Omental fat pad (tissue), 4 donors: ENCODE results near the gene C19orf33. TPM values are rescaled to one million over a fixed set of nuclear protein-coding genes. Genes with fewer than 3 reads are reported as not detected.

Experiments used
- ATAC-seq: fragments of 150-250 bp; one replicate; pipeline ENCODE4 v1.9.1; 2016; ENCODE audit warnings: mild to moderate bottlenecking, moderate library complexity; ENCODE audit not compliant: low FRiP score
- DNase-seq: peaks from one replicate; pipeline ENCODE4 v3.0.0-alpha.2; 2019; ENCODE audit warnings: low spot score
- total RNA-seq, 4 donors: library from RNA; depleted of rRNA; stranded (reverse); fragments of >200 nt; gene quantifications; one replicate each; pipeline ENCODE4 v1.1.0, GENCODE V29; 2016
- TF ChIP-seq, protein P1 (sequence below), 3 donors: fragments of 450-650 bp; IDR thresholded peaks; one replicate each; pipeline ENCODE4 v1.5.1; 2016 to 2017; ENCODE audit warnings: antibody characterized with exemption in 3 of 3, mild to moderate bottlenecking in 3 of 3, moderate library complexity in 2 of 3

C19orf33 gene
- total RNA-seq, 4 donors from 2014 or later: 28.8 to 76.9 (median 47.2) TPM

DNA sequence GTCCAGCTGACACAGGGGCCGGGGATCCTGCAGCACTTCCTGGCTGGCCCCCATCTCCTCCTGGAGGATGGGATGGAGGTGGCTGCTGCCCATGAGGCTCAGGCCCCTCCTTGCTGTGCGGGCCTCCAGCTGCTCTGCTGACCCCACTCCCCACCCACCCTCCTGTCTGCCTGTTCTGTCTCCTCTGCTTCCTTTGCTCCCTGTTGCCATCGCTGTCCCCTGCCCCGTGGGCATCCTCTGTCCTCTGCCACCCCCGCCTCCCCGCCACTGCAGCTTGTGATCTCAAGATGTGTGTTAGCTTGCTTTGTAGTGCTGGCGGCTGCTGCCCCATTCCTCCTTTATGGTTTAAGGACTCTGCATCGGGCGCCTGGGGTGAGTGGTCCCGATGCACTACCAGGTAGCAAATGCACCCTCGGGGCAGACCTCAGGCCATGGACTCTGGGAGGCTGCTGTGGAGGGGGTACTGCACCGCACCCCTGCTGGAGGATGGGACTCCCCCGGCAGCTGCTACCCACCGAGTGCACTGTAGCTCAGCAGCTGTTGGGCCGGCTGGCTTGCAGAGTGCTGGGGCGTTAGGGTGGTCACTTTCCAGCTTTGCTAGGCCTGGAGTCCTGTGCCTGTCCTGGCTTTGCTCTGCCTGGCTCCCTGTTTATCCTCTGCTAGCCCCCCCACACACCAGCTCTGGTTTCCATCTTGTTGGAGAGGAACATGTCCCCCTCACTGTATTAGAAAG, 15.8 kb upstream of the C19orf33 start:
- TF ChIP-seq, protein P1, sequence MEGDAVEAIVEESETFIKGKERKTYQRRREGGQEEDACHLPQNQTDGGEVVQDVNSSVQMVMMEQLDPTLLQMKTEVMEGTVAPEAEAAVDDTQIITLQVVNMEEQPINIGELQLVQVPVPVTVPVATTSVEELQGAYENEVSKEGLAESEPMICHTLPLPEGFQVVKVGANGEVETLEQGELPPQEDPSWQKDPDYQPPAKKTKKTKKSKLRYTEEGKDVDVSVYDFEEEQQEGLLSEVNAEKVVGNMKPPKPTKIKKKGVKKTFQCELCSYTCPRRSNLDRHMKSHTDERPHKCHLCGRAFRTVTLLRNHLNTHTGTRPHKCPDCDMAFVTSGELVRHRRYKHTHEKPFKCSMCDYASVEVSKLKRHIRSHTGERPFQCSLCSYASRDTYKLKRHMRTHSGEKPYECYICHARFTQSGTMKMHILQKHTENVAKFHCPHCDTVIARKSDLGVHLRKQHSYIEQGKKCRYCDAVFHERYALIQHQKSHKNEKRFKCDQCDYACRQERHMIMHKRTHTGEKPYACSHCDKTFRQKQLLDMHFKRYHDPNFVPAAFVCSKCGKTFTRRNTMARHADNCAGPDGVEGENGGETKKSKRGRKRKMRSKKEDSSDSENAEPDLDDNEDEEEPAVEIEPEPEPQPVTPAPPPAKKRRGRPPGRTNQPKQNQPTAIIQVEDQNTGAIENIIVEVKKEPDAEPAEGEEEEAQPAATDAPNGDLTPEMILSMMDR (IDR thresholded peaks at IDR 0.05): no peak
- DNase-seq: no peak
- ATAC-seq: no peak

DNA sequence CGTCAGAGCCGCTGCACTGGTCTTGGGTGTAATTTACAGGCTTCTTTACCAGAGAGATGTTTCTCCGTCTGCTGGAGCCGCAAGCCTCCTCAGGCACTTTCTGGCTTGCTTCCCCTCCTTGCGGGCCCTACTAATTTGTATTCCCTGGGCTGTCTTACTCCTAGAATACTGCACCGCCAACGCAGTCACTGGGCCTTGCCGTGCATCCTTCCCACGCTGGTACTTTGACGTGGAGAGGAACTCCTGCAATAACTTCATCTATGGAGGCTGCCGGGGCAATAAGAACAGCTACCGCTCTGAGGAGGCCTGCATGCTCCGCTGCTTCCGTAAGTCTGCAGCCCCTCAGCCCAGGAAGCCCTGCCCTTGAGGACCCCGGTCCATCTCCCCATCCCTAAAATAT, 14.1 kb upstream of the C19orf33 start:
- DNase-seq (no peak), ATAC-seq (no peak)
- TF ChIP-seq, protein P1 (IDR thresholded peaks at IDR 0.05): no peak

DNA sequence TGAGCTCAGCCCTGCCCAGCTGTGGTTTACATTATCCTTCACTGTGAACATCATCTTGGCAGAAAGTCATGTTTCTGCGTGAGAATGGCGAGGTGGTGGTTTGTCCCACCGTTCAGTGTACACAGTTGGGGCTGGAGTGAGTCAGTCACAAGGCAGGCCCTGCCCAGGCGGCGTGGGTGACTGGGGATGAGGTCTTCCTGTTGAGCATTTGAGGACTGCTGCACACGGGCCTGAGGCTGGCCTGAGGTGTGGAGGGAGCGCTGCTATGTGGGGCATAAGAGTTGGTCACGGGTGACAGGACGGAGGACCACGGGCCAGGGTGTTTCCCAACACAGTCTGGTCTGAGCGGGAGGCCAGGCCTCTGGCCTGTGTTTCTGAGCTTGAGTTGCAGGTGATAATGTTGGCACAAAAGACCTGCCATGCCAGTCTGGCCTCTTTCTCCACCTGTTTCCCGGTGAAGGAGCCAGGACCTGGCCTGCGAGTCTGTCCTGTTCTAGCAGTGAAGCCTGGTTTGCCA, 13.4 kb upstream of the C19orf33 start:
- TF ChIP-seq, protein P1 (IDR thresholded peaks at IDR 0.05): no peak
- ATAC-seq: no peak
- DNase-seq: no peak

DNA sequence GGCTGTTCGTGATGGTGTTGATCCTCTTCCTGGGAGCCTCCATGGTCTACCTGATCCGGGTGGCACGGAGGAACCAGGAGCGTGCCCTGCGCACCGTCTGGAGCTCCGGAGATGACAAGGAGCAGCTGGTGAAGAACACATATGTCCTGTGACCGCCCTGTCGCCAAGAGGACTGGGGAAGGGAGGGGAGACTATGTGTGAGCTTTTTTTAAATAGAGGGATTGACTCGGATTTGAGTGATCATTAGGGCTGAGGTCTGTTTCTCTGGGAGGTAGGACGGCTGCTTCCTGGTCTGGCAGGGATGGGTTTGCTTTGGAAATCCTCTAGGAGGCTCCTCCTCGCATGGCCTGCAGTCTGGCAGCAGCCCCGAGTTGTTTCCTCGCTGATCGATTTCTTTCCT, 12.2 kb upstream of the C19orf33 start:
- TF ChIP-seq, protein P1 (IDR thresholded peaks at IDR 0.05): no peak
- DNase-seq (no peak), ATAC-seq (no peak)

DNA sequence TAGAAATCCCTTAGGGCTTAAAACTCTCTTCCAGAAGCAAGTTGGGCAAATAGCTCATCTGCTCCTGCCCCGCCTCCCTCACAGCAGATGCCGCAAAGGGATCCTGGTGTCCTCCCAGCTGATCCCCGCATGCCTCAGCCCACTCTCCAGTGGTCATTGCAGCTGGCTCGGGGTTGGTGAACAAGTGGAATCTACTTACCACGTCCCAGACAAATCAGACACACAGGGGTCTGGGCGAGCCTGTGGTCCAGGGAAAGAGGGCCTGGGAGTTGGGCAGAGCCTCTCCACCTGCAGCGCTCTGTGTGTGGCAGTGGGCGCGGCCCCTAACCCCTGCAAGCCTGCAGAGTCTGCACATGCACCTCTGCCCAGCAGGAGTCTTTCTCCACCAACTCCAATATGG, 10.8 kb upstream of the C19orf33 start:
- no peak for ATAC-seq
- no peak for DNase-seq
- TF ChIP-seq, protein P1 (IDR thresholded peaks at IDR 0.05): no peak

DNA sequence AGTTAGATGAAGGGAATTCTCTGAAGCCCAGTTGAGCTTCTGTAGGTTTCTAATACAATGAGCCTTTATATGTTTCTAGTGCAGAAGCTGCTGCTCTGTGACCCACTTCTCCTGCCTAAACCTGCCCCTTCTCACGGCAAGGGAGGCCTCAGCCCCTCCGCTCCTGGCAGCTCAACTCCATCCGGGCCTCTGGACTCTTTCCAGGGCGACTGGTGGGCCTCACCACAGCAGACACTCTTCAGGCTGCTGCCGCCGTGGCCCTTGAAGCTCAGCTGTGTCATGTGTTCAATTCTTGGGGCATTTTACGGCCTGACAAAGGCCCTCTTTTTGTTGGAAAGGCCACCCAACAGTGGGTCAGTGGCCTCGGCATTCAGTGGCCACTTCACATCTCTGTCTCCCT, 10.0 kb upstream of the C19orf33 start:
- TF ChIP-seq, protein P1 (IDR thresholded peaks at IDR 0.05): no peak
- no peak for ATAC-seq
- DNase-seq: no peak
